Stimulated activated CD8-positive, alpha-beta memory T cell treated with anti-CD3 and anti-CD28 coated beads, Interleukin-7, amount 100 ng/mL, for 24 hours (primary cell): ENCODE results near the gene PRSS8.
A peak's percentile ranks its signal among the peaks of the same experiment; 100 is the strongest.
"Not testable (repeated sequence)": the region's sequence is repeated elsewhere in the genome, so short reads cannot be mapped to it uniquely, and the experiment has no call there.

Experiments used
- DNase-seq: peaks from one replicate; pipeline ENCODE4 v3.0.0-alpha.2; 2020; ENCODE audit warnings: low read depth

The PRSS8 gene

DNA sequence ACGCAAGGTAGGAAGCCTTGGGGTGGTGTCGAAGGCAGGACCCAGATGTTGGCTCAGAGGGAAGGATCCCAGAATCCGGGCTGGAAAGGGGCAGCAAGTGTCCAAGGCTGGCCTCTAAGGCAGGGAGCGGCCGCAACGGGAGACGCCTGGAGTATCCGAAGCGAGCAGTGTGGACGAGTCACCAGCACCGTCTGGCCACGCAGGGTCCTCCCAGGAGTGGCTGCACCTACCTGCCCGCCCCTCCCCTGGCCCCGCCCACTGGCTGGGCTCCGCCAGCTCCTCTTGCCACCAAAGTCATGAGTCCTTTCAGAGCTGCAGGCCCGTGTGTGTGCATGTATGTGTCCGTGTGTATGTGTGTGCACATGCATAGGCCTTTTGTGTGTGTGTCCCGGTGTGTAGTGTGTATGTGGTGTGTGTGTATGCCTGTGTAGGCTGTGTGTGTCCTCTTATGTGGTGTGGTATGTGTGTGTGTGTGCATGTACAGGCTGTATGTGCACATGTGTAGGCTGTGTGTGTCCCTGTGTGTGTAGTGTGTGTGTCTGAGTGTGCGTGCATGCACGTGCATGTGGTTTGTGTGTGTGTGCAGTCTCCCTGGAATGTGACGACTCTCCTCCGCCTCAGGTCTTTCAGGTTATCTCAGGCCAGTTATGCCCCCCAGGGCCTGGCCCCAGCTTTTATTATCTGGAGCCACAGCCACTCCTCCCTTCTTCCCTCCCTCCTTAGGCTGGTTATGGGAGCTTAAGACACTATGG, at the start of gene PRSS8:
Gene PRSS8 (minus strand): TSS at position 193 of the 752 bp plus-strand sequence. CDS start 229 bp downstream, outside the sequence.
- no peak for DNase-seq

GRCh38 chr16:31184888-31185287, 49.4 kb upstream of the PRSS8 start:
- no peak for DNase-seq

GRCh38 chr16:31183432-31184428, 48.2 kb upstream of the PRSS8 start:
- DNase-seq, result no peak

DNA sequence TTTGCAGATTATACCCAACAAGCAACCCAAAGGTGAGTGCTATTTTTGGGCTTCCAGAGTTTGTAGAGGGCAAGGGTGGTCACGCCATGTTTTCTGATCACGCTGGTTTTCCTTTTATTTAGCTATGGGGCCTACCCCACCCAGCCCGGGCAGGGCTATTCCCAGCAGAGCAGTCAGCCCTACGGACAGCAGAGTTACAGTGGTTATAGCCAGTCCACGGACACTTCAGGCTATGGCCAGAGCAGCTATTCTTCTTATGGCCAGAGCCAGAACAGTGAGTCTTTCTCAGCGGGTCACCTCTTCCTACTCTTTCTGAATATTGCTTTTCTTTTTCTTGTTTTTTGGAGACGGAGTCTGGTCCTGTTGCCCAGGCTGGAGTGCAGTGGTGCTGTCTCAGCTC, 46.9 kb upstream of the PRSS8 start:
- DNase-seq, result no peak

DNA sequence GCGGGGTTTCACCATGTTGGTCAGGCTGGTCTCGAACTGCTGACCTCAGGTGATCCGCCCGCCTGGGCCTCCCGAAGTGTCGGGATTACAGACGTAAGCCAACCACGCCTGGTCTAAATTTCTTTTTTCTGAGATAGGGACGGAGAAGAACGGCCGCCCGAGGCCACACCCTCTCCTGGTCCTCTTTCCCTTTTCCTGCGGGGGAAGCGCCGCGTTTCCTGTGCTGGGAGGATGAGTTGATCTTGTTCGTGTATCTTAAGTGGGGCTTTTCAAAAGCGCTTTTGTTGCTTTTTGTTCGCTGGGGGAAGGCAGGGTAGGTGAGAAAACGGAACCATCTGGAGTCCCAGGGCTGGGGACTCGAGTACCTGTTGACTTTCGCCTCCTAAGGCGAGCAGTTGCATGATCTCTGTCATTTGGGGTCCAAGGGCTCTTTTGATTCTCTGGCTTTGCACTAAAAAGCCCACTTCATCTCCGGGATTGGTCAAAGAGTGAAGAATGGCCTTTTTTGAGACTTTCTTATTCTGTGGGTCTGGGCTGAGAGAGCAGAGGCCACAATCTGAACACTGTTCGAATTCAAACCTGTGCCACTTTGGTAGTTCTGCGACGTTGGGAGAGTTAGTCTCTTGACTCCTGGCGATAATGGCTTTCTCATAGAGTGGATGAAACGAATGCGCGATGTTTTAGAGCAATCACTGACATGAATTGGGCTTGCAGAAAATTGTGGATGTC, 45.7 kb upstream of the PRSS8 start:
- DNase-seq, result no peak

GRCh38 chr16:31179747-31180459, 44.4 kb upstream of the PRSS8 start, which contains the start of gene FUS:
FUS (plus strand) TSS chr16:31180139; CDS start chr16:31180215, 76 bp downstream.
- DNase-seq, result peak; percentile 75

- DNase-seq, result no peak
Observed at GRCh38 chr16:31179219-31179746, 43.8 kb upstream of the PRSS8 start.

DNA sequence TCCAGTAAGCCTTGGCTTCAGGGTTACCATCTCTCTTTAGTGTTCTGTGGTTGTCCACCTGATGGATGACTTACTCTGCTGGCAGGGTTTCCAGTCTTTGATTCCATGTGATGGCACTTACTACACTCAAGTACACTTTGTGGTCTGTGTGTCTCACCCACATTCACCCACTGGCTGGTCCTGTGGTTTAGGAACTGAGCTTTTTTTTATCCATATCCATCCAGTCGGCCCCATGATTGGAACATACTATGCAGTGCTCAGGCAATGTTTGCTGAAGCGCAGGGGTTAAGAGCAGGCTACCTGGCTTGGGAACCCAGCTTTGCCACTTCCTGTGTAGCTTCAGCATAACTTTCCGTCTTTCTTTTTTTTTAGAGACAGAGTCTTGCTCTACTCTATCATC, 41.6 kb upstream of the PRSS8 start:
- DNase-seq, result no peak

- DNase-seq, result not testable (repeated sequence)
Observed at GRCh38 chr16:31170048-31170447, 34.5 kb upstream of the PRSS8 start.

DNA sequence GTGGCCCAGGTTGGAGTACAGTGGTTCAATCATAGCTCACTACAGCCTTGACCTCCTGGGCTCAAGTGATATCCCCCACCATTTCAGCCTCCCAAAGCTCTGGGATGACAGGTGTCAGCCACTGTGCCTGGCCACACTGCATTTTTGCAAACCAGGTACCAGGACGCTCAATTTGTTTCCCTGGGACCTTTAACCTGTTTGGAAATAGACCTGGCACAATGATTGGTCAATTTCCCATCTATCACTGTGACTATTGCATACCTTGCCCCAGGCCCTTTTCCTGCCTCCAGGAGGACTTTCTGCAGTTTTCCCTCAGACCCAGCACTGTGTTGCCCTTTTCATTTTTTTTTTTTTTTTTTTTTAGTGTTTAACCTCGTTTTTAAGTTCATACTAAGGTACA, 33.3 kb upstream of the PRSS8 start:
- DNase-seq, result no peak

DNA sequence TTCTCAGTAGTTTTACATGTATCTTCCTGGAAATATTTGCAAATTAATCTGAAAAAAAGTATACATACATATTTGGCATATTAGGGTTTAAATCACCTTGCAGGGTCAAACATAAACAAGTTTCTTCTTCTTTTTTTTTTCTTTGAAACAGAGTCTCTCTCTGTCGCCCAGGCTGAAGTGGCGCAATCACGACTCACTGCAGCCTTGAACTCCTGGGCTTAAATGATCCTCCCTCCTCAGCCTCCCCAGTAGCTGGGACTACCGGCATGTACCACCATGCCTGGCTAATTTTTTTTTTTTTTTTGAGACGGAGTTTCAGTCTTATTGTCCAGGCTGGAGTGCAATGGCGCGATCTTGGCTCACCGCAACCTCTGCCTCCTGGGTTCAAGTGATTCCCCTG, 31.8 kb upstream of the PRSS8 start:
- DNase-seq, result no peak

DNA sequence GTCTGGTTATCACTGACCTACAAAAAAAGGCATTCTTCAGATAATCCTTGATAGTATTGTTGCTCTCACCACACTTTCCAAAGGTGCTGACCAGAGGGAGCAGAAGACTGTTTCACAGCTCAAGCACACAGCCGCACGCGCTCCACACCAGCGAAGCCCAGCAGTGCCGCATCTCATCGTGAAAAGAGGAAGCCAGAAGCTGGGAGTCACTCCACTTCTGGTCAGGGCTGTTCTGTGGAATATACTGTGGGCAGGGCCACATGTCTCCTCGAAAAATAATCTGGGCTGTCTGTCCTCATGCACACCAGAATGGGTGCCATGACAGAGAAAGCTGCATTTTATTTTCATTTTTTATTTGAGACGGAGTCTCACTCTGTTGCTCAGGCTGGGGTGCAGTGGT, 21.6 kb upstream of the PRSS8 start:
- DNase-seq, result no peak

- not testable (repeated sequence) for DNase-seq
Observed at GRCh38 chr16:31150976-31151375, 15.4 kb upstream of the PRSS8 start.

DNA sequence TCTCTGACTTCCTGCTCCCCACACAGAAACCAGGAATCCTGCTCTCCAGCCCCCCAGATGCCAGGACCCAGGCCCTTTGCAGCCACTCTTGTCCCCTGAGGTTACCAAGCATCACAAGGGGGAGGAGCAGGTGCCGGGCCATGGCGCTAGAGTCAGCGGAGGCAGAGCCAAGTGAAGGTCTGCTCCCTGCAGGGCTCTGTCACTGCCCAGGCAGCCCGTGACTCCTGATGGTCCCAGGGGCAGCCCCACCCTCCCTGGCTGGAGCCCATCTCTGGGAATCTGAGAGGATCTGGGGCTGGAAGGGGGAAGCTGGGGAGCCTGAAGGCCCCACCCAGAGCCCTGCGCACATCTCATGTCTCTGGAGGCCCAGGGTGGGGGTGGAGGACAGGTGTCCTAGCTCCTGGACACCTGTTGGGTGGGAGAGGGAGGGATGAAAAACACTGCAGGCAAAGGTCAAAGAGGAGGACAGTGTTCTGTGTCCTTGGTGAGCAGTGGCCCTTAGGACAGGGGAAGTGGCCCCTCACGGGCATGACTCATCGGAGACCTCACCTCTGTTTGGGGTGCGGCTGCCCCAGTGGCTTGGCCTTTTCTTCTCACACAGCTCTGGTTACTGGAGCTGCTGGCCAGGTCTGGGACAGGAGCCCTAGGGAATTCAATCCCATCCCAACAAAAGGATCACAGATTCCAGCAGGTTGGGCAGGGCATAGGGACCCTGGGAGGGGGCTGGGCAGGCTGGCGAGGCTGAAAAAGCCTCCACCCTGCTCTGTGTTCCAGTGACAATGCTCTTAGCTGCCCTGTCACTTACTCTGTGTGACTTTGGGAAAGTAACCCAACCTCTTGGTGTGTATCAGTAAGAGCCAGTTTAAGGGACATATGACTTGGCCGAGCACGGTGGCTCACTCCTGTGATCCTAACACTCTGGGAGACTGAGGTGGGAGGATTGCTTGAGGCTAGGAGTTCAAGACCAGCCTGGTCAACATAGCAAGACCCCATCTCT, 14.7 kb upstream of the PRSS8 start, which contains the start of gene PRSS36:
Gene PRSS36 (minus strand): TSS at position 173 of the 997 bp plus-strand sequence. CDS start 31 bp downstream, at position 142.
- DNase-seq, result no peak

- DNase-seq, result no peak
Observed at GRCh38 chr16:31149332-31149731, 13.8 kb upstream of the PRSS8 start.

GRCh38 chr16:31148896-31149295, 13.4 kb upstream of the PRSS8 start:
- no peak for DNase-seq

GRCh38 chr16:31148281-31148728, 12.8 kb upstream of the PRSS8 start:
- DNase-seq, result no peak

GRCh38 chr16:31147574-31147973, 12.0 kb upstream of the PRSS8 start:
- no peak for DNase-seq

GRCh38 chr16:31145398-31145990, 10.0 kb upstream of the PRSS8 start:
- DNase-seq, result no peak
